GM21526 (cell line): ENCODE measurements around the gene HEYL.

Experiments
- ATAC-seq: cut with Tn5 transposase; IDR thresholded peaks from one replicate; pipeline ENCODE4 v1.9.1; 2021; ENCODE audit warnings: moderate library complexity; ENCODE audit not compliant: unreplicated experiment, low FRiP score

Gene HEYL

DNA sequence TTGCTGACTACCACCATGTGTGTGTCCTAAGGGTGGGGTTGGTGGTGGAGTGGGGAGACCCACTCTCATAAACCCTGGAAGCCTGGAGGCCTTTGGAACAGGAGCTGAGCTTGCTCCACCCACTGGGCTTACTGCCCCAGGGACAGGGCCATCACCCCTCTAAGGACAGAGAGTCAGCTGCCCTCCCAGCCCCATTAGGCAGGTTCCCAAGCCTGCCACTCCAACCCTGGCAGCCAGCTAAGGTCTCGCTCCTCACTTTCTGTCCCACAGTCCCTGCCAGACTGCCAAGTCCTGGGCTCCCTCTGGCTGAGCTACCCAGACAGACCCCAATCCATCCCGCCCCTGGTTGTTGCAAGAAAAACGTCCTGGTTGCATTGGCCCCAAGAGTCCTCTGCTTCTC lies 28.7 kb upstream of the HEYL start:
- ATAC-seq, result no peak

DNA sequence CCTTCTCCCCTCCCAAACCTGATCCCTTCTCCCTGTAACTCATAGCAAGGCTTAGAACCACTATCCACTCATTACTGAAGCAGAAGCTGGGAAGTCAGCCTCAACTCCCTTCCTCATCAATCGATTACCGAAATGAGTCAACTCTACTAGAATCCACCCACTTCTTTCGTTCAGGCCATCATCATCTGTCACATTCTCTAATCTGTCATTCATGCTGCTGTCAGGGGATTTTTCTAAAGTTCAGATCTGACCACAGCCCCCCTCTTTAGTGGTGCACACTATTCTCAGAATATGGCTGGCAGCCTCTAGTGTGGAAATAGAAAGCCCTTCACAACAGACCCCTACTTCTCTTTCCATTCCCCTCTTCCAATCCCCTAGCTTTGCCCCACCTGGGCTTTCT lies 27.3 kb upstream of the HEYL start:
- ATAC-seq, result peak; percentile 81

DNA sequence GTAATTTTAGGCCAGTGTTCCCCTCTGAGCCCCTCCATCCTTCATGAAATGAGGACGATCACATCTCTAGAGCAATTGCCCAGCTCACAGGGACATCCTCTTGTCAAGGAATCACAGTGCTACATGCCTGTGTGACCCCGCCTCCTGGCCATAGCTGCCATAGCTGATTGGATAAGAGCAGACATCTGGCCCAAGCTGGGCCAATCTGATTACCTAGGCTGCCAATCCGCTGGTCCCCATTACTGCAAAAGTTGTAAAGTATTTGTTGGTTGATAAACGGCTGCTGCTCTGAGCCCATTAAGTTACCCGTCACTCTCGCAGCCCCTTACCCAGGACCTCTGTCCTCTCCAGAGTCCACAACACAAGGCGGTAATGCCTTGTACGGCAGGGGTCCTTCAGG lies 24.1 kb upstream of the HEYL start:
- no peak for ATAC-seq

DNA sequence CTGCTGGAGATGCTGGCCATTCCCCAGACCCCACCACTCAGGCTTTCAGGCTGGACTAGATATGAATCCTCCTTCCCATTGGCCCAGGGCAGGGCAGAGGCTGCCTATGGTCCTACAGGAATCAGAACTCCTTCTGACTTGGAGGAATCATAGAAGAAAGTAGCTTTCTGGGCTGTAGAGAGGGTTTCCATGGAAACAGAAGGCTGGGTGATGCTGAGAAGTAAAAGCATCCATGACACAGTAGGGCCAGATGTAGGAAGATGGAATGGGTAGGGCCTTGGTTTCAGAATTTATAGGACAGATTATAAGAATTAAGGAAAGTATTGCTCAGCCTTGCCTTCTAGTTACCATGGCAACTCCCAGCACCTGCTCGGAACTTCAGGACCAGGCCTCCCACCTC lies 23.4 kb upstream of the HEYL start:
- no peak for ATAC-seq

DNA sequence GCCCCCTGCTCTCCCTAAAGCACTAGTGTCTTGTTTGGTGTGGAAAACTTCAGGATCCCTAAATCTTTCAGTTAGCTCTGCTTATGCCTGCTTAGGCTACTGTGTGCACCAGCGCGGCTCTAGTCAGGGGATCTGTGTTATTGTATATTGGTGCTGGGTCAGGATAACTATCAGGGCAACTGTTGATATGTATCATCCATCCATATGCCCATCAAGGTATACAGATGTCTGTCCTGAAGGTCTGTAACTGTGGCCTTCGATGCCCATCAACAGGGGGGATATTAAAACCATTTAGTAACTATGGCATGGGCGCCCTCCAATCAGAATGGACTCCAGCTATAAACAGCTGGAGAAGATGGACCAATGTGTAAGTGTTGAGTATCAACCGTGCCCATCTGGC lies 20.1 kb upstream of the HEYL start:
- ATAC-seq, result no peak

DNA sequence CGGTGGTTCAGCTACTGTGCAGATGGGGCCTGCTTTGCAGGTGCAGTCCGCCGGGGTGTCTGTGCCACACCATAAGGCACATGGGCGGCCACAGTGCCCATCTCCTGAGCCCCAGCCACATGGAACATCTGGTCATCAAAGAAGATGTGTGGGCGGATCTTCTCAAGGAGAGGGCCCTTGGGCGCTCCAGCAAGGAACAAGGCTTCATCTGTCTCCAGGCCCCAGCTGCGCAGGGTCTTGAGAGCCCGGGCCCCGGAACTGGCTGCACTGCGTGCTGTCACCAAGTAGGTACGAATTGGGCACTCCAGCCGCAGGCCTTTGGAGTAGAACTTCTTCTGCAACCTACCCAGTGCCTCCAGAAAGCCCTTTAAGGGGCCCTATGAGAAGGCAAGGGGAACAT lies 19.7 kb upstream of the HEYL start:
- no peak for ATAC-seq

DNA sequence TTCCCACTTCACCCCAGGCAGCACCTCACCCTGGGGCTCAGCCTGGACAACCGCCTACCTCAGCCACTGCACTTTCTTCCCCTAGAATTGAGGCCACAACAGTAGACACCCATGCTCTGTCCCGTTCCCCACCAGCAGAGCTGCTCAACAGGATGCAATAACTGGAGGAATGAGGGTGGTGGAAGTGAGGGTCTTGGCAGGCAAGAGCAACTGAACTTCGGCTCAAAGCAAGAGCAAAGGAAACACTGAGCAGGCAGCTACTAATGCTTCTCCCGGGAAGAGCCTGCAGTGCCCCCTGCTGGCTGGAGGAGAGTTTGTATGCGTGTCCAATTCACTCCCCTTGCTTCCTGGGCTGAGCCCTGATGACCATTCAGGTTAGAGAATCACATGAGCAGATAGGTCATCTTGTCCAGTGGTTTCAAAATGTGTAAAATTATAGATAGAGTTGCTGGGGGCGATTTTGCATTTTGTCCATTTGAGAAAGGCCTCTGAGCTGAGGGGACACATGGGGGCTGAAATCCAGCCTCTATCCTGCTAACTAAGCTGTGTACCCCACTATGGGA lies 18.6 kb upstream of the HEYL start:
- peak; percentile 51 for ATAC-seq

DNA sequence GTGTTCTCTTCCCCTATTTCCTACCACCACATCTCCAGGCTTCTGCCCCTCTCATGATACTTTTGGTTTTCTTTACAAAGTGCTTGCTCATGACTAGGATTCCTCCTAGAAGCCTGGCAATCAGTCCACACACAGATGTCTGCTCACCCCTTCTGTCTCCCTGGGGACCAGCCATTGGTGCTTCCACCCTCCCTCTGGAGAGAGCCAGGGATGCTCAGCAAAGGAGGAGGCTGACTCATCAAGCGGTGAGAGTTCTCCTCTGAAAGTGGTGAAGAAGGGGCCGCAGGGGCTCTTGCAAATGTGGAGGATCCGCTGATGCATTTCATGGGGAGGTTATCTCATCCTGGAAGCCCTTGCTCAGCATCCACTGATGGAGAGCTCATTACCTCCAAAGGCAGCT lies 18.0 kb upstream of the HEYL start:
- no peak for ATAC-seq

DNA sequence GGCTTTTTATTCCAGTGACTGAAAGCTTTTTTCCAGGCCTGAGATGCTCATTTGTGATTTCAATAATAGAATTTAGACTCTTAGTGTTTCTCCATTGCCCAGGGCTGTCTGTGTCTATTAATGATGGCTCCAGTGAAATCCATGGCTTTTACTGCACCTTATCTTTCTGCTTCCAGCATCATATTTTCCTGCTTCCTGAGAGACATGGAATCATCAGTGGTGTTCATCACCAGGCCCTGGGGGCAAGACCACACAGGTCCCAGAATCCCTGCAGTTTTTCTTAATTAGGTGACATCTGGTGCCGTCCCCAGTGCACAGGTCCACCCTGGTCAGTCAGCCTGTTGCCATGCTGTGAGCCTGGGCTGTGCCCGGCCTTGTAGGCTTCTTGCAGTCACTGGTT lies 16.9 kb upstream of the HEYL start:
- ATAC-seq, result no peak

DNA sequence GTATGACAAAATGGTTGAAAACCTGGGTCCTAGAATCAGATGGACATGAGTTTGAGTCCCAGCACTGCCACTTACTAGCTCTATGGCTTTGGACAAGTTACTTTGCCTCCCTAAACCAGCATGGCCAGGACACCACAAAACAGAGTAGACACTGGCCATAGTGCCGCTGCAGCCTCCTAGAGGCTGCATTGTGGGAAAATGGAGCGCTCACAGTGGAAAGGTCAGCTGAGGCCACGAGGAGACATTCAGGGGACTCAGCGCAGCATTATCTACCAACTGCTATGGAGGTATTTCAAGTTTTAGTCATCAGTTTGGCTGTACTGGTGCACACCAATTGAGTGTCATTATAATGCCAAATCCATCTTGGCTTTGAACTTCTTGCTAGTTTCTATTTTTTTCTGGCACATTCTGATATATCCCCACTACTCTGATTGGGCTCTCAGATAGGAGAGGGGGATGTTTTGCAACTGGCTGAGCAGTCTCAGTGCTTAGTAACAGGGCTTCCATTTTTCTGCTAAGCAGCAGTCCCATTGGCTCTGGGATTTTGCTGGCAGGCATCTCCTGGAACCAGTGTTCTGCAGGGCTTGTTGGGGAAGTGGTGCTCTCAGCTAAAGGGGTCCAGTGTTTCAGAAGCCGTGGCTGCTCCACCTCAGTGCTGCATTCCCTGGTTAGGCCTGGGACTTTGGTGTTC lies 16.3 kb upstream of the HEYL start:
- no peak for ATAC-seq

DNA sequence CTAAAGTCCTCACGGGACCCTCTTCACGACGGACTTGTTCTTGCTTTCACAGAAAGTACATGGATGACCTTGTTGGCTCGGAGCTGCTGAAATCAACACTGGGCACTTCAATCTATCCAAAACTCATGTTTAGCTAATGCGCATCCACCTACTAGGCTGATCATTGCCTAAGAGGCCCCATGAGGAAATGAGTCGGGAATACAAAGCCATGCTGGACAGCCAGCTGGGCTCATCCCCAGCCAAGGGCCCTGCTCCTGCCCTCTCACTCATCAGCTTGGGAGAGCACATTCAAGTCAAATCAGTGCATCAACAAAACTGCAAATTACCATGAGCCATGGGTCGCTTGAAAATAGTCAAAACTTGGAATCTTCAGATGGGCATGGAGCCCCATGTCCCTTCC lies 14.8 kb upstream of the HEYL start:
- ATAC-seq, result no peak

DNA sequence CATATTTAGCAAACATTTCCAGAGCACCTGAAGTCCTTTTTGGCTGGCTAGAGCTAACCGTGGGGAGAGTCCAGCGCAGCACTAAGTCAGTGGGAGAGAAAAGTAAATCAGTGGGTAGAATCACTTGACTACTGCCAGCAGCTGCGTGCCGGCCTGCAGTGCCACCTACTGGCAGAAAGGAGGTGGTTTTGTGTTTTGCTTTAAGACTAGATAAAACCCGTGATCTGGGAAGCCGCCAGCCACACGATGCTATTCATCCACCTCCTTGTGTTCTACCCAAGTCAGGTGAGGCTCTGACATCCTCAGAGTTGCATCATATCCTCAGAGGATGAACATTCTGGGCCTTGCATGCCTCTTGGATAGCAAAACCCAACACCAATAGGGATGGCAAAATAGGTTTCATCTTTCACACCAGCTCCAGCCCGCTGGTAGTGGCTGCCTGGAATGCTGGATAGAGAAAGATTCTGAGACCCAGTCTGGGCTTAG lies 14.1 kb upstream of the HEYL start:
- ATAC-seq, result no peak

DNA sequence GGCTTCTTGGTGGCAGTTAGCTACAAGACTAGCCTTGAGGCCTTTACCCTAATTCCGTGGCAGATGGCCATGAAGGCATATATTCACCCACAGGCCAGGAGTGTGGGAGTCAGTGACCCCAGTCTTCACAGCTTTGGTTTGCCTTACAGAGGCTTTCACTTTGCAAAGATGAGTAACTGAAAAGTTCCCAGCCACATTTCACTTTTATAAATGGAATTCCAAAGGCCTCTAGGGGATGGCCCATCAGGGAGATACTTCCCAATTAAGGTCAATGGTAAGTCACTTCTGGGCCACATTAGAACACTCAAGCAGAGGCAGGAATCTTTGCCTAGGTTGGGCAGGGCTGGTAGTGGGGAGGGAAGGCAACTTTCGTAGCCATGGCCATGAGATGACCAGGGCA lies 13.1 kb upstream of the HEYL start:
- ATAC-seq, result no peak

DNA sequence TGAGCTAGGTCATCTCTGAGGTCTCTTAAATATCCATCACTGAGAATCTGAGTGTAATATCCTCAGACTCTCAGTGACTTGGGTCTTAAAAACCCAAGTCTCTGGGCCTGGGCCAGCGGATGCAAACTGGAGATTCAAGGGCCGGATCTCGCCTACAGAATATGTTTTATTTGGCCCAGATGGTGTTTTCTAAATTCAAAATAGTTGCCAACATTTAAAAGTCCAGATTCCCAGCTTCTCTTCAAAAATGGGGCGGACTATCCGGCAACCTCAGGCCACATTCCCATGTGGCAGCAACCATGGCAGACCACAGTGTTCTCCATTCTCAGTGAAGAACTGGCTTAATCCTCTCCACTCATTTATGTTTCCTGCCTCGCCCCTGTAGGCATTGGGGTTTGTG lies 12.7 kb upstream of the HEYL start:
- no peak for ATAC-seq

DNA sequence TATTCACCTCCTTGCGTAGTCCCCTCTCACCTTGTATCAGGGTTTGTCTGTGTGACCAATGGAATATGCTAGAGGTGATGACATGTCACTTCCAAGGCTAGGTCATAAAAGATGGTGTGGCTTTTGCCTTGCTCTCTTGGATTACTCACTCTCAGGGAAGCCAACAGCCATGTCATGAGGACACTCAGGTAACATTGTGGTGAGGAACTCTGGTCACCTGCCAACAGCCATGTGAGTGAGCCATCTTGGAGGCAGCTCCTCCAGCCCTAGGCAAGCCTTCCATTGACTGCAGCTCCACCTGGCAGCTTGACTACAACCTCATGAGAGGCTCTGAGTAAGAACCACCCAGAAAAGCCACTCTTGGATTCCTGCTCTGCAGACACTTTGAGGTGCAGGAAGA lies 11.0 kb upstream of the HEYL start:
- no peak for ATAC-seq

DNA sequence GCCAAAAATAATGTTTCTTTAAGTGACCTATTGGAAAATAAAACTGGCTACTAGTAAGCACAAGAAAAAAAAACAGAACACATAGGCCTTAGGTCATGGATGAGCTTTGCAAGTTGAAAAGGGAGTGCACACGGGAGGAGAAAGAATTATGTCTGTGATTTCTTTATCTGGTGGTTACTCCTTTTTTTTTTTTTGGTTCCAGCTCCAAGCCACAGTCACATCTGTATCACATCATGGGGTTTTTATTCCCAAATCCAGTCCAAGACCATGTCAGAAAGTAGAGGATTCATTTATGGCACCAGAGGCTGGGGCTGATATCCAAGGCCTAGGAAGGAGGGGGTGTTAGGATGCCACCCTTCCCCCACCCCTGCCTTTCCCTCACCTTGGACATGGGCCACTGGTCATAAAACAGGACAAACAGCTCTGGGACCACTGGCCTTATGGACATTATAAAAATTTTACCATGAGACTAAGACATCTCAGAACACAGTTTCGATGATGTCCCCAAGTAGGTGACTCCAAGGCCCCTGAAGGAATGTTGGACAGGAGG lies 10.3 kb upstream of the HEYL start:
- no peak for ATAC-seq

DNA sequence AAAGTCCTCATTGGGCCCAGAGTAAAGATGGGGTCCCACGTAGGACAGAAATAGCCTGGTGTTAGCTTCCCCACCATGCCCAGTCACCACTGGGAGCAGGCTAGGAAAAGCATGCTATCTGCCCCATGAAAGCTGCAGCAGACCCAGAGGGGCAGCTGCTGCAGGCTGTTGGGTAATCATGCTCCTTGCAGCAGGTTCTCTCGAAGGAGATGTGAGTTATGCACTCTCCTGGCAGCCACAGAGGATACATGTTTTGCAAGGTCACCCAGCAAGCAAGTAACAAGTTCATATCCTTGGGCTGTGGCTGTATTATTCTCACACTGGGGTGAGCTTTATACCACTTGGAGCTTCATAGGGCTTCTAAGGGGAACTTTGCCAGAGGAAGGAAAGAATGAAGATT lies 9.1 kb upstream of the HEYL start:
- ATAC-seq, result no peak

DNA sequence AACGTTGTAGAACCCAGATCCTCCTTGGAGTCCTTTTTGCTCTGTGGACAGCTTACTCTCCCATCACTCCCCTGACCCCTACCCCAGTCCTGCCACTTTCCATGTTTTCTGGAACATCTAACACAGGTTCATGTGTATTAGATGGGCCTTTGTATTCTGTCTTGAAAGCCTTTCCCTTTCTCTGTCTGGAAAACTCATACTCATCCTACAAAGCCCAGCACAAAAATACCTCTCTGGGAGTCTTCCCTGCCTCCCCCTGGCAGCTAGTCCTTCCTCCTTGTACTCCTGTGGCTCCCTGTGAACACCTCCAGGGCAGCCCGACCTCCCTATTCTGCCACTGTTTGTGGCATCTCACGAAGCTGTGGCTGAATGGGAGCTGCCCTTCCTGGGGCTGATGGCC lies 7.8 kb upstream of the HEYL start:
- no peak for ATAC-seq

DNA sequence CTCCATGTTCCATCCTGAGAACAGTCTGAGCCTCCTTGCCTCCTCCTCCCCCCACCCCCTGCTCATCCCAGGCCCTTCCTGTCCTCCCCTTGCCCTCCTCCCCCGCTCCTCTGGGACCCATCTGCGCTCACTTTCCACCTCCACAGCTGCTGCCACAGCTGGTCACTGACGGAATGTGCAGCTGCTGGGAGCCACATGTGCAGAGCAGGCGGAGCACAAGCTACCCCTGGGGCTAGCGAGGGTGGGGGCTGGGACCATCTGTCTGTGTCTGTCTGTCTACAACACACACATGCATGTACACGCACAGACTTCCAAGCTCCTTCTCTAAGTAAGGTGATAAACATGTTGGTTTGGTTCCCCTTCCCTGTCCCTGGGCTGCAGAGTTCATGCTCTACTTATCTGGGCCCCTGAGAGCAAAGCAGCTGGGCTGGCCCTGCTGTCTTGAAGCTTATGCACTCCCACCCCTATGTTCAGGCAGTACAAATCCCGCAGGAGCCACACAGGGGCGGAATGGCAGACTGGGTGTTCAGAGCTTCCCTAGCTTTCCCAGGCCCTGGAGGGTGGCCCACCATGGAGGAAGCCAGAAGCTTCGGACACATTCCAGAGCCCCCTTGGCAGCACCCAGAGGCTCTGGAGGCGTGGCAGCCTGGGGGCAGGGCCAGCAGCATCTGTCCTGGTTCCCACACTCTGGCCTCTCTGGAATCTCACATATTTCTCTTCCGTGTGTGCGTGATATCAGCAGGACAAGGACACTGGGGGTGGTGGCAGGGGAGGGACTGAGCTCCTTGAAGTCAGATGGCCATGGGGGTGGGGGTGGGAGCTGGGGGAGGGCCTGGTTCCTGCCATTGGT lies 7.0 kb upstream of the HEYL start:
- no peak for ATAC-seq

DNA sequence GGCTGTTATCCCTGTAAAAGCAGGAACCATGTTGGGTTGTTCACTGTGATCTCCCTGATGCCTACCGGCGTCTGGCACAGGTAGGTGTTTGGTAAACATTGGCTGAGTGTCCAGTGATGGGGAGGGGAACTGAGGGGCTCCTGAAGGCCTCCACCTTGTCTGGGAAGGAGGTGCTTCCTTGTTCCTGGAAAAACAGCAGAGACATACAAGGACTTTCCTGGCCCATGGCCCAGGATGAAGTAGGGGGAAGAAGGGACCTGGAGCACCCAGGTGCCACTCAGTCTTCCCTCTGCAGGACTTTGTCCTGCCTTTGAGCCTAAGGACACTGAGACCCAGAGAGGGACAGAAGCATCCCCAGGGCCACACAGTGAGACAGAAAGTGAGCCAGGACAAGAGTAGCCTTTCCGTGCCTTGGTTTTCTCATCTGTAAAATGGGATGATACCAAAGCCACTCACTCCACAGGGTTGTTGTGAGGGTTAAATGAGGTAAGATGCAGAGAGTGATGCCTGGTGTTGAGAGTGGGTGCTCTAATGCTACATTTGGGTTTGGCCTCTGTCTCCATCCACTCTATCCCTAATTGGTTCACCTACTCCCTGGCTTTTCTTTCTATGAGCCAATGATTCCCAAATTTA lies 6.1 kb upstream of the HEYL start:
- no peak for ATAC-seq

DNA sequence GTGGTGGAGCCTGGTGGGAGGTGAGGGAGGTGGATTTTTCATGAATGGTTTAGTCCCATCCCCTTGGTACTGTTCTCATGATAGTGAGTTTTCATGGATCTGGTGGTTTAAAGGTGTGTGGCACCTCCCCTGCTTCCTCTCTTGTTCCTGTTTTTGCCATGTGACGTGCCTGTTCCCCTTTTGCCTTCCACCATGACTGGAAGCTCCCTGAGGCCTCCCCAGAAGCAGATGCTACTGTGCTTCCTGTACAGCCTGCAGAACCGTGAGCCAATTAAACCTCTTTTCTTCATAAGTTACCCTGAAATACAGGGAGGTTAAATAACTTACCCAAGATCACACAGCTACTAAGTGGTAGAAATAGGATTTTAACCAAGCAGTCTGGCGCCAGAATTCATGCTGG lies 4.3 kb upstream of the HEYL start:
- no peak for ATAC-seq
